PFSK-1 (cell line): ENCODE data around the gene GKN1.

Experiments
- FOXP2 ChIP-seq: optimal IDR thresholded peaks from 2 replicates; pipeline ENCODE3; 2011; ENCODE audit warnings: borderline replicate concordance, control low read depth, inconsistent platforms; ENCODE audit not compliant: insufficient read depth; ENCODE audit errors: extremely low read length, extremely low read depth
- POLR2AphosphoS5 ChIP-seq: IDR thresholded peaks from 2 replicates; pipeline ENCODE4 v1.6.1; 2012; ENCODE audit warnings: low read depth, mild to moderate bottlenecking, control low read depth, low read length, moderate library complexity
- SIN3A ChIP-seq: IDR thresholded peaks from 2 replicates; pipeline ENCODE4 v1.6.1; 2012; ENCODE audit warnings: mild to moderate bottlenecking, low read length, moderate library complexity, borderline replicate concordance; ENCODE audit not compliant: insufficient read depth
- TAF1 ChIP-seq: IDR thresholded peaks from 2 replicates; pipeline ENCODE4 v1.6.1; 2012; ENCODE audit warnings: low read length, control low read depth, borderline replicate concordance; ENCODE audit not compliant: insufficient read depth
- TF ChIP-seq, protein P1 (sequence below), 2 experiments: IDR thresholded peaks; 2 replicates each; pipeline versions ENCODE4 v1.6.1 to v1.8.0; 2011 to 2012; ENCODE audit warnings: low read depth in 2 of 2, low read length in 2 of 2, control low read depth in 1 of 2, inconsistent platforms in 1 of 2, mild to moderate bottlenecking in 1 of 2, moderate library complexity in 1 of 2; ENCODE audit not compliant: insufficient read depth in 1 of 2

Gene GKN1

DNA sequence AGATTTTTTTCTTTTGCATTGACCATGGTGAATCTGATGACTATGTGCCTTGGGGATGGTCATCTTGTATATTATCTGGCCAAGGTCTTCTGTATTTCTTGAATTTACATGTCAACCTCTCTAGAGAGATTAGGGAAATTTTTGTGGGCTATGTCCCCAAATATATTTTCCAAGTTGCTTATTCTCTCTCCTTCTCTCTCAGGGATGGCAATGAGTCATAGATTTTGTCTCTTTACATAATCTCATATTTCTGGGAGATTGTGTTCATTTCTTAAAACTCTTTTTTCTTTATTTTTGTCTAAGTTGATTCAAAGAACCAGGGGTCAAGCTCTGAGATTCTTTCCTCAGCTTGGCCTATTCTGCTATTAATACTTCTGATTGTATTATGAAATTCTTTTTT lies 31.6 kb upstream of the GKN1 start:
- TF ChIP-seq POLR2AphosphoS5 (no peak), TAF1 (no peak), SIN3A (no peak), FOXP2 (no peak)
- TF ChIP-seq, protein P1, sequence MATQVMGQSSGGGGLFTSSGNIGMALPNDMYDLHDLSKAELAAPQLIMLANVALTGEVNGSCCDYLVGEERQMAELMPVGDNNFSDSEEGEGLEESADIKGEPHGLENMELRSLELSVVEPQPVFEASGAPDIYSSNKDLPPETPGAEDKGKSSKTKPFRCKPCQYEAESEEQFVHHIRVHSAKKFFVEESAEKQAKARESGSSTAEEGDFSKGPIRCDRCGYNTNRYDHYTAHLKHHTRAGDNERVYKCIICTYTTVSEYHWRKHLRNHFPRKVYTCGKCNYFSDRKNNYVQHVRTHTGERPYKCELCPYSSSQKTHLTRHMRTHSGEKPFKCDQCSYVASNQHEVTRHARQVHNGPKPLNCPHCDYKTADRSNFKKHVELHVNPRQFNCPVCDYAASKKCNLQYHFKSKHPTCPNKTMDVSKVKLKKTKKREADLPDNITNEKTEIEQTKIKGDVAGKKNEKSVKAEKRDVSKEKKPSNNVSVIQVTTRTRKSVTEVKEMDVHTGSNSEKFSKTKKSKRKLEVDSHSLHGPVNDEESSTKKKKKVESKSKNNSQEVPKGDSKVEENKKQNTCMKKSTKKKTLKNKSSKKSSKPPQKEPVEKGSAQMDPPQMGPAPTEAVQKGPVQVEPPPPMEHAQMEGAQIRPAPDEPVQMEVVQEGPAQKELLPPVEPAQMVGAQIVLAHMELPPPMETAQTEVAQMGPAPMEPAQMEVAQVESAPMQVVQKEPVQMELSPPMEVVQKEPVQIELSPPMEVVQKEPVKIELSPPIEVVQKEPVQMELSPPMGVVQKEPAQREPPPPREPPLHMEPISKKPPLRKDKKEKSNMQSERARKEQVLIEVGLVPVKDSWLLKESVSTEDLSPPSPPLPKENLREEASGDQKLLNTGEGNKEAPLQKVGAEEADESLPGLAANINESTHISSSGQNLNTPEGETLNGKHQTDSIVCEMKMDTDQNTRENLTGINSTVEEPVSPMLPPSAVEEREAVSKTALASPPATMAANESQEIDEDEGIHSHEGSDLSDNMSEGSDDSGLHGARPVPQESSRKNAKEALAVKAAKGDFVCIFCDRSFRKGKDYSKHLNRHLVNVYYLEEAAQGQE (IDR thresholded peaks at IDR 0.05; ENCODE audit: insufficient read depth in 1 of 2, low read depth in 2 of 2, low read length in 2 of 2): no peak

DNA sequence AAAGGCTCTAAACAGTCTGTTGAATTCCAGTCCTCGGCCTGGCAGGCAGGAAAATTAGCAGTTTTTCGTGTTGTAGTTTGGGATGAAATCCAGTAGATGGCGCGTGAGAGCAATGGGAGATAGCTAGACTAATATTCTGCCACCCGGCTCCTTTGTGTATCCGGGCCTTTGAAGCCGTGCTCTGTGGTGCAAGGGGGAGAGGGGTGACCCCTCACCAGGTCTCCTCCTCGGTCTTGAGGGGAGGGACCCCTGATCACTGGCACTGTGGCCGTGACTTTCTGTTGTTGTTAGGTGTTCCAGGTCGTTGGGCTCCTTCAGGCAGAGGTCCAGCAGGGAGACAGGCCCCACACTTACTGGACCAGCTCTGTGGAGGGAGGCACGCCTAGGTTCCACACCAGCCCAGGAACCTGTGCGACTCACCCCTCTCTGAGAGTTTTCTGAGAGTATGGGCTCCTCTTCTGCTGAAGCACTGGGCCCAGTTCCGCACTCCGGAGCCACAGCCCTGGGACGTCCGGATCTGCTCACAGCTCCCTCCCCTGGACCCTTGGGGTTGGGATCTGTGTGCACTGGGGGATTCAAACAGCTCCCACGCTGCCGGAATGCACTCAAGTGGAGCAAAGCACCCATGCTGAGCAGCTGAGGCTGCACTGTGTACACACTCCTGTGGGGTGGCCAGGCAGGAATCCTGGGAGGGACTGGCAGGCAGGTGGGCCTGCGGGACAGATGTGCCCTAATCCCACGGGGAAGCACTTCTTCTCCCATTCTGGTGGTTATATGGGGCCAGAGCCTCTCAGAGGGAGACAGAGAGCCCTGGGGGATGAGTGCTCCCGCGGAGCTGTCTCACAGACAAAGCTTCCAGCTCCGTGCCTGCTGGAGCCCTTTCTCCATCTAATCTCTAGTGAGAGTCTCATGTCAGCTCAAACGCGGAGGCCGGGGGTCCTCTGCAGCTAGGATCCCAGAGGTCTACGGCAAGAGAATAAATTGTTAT lies 30.6 kb upstream of the GKN1 start:
- no peak for TF ChIP-seq POLR2AphosphoS5
- no peak for TF ChIP-seq TAF1
- TF ChIP-seq SIN3A: no peak
- TF ChIP-seq FOXP2: no peak
- TF ChIP-seq, protein P1 (IDR thresholded peaks at IDR 0.05; ENCODE audit: insufficient read depth in 1 of 2, low read depth in 2 of 2, low read length in 2 of 2): no peak

DNA sequence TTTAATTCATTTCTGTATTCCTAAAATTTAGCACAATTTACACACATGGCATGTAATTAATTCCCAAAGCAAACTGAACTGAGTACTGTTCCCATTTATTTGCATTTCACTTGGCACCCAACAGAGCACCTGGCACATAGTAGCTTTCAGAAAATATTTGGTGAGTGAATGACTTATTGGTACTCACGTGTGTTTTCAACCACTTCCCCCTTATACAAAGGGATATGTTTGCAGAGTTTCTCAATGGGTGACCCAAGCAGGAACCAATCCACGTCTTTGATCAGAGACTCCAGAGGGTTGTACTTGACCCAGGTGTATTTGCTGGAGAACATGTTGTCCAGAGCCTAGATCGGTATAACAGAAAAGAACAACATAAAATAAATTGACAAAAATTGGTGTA lies 28.3 kb upstream of the GKN1 start:
- no peak for TF ChIP-seq POLR2AphosphoS5
- TF ChIP-seq, protein P1 (IDR thresholded peaks at IDR 0.05; ENCODE audit: insufficient read depth in 1 of 2, low read depth in 2 of 2, low read length in 2 of 2): no peak
- no peak for TF ChIP-seq SIN3A
- no peak for TF ChIP-seq TAF1
- no peak for TF ChIP-seq FOXP2

DNA sequence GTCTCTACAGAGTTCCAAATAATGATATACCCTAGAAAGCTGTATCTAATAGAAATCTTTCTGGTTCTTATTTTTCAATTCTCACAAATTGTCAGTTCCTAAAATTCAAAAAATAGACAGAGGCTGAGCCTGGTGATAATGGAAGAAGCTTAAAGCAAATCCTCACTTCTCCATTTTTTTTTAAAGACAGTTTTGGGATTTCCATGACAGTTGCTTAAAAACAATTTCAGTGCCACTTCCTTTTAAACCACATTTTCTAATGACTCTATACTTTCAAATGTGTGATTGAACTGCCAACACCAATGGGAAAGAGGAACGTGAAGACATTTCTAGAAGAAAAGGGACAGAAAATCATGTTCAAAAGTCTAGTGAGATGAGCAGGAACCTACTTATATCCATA lies 25.7 kb upstream of the GKN1 start:
- TF ChIP-seq SIN3A (no peak), TAF1 (no peak), FOXP2 (no peak), POLR2AphosphoS5 (no peak)
- TF ChIP-seq, protein P1 (IDR thresholded peaks at IDR 0.05; ENCODE audit: insufficient read depth in 1 of 2, low read depth in 2 of 2, low read length in 2 of 2): no peak

DNA sequence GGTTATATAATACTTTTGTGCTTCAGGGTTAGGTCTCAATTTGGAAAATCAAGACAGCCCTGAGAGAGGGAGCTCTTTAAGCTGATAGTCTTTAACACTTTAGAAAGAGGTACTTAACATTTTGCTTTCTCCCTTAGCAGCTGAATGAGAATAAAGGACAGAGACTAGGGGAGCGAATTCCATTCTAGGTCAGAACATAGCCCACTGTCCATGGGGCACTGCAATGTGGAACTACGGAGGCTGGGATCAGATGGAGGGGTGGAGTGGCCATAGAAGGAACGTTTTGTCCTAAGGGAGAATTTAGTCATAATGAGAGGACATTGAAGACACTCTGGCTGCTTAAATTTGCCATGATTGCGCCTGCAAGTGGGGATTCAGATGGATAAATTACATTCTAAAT lies 22.5 kb upstream of the GKN1 start:
- no peak for TF ChIP-seq SIN3A
- TF ChIP-seq, protein P1 (IDR thresholded peaks at IDR 0.05; ENCODE audit: insufficient read depth in 1 of 2, low read depth in 2 of 2, low read length in 2 of 2): no peak
- TF ChIP-seq TAF1: no peak
- TF ChIP-seq FOXP2: no peak
- TF ChIP-seq POLR2AphosphoS5: no peak
